HEK293 (cell line): Measurements from ENCODE around the gene SYNJ1.

ENCODE experiments used
- SCRT2 ChIP-seq: fragments of 450-650 bp; formaldehyde crosslinking; IDR thresholded peaks from 2 replicates; pipeline ENCODE4 v1.5.1; 2016; ENCODE audit warnings: missing biosample characterization, missing genetic modification characterization
- ZNF121 ChIP-seq: fragments of 450-650 bp; formaldehyde crosslinking; IDR thresholded peaks from 2 replicates; pipeline ENCODE4 v1.5.1; 2016; ENCODE audit warnings: missing biosample characterization, missing genetic modification characterization
- TF ChIP-seq, protein P1 (sequence below): fragments of 450-650 bp; formaldehyde crosslinking; IDR thresholded peaks from 2 replicates; pipeline ENCODE4 v1.5.1; 2016; ENCODE audit warnings: missing biosample characterization, missing genetic modification characterization
- TF ChIP-seq, protein P2 (sequence below): fragments of 450-650 bp; formaldehyde crosslinking; IDR thresholded peaks from 2 replicates; pipeline ENCODE4 v1.5.1; 2017; ENCODE audit warnings: missing biosample characterization, missing genetic modification characterization
- TF ChIP-seq, protein P3 (sequence below): IDR thresholded peaks from 2 replicates; pipeline ENCODE4 v1.6.1; 2011; ENCODE audit warnings: mild to moderate bottlenecking, low read depth, low read length, borderline replicate concordance

DNA sequence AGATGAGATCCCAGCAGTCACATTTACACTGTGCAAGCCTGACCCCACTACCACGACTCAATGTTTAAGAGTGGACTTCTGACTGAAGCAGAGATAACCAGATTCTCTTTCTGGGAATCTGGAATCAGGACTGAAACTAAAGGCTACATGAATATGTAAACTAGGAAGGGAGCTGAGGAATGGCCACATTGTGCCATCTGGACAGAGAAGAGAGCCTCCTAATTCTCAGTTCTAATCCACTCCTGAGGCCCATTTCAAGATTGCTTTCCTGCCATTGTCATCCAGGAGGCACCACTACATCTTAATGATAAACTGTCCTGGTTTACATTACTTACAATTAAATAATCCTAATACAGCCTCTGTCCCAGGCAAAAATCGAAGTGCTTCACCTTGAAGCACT lies 37.2 kb upstream of the SYNJ1 start:
- no peak for TF ChIP-seq SCRT2 (tag by site-specific recombination)
- TF ChIP-seq, protein P1, sequence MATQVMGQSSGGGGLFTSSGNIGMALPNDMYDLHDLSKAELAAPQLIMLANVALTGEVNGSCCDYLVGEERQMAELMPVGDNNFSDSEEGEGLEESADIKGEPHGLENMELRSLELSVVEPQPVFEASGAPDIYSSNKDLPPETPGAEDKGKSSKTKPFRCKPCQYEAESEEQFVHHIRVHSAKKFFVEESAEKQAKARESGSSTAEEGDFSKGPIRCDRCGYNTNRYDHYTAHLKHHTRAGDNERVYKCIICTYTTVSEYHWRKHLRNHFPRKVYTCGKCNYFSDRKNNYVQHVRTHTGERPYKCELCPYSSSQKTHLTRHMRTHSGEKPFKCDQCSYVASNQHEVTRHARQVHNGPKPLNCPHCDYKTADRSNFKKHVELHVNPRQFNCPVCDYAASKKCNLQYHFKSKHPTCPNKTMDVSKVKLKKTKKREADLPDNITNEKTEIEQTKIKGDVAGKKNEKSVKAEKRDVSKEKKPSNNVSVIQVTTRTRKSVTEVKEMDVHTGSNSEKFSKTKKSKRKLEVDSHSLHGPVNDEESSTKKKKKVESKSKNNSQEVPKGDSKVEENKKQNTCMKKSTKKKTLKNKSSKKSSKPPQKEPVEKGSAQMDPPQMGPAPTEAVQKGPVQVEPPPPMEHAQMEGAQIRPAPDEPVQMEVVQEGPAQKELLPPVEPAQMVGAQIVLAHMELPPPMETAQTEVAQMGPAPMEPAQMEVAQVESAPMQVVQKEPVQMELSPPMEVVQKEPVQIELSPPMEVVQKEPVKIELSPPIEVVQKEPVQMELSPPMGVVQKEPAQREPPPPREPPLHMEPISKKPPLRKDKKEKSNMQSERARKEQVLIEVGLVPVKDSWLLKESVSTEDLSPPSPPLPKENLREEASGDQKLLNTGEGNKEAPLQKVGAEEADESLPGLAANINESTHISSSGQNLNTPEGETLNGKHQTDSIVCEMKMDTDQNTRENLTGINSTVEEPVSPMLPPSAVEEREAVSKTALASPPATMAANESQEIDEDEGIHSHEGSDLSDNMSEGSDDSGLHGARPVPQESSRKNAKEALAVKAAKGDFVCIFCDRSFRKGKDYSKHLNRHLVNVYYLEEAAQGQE (tag by site-specific recombination): no peak
- TF ChIP-seq, protein P2, sequence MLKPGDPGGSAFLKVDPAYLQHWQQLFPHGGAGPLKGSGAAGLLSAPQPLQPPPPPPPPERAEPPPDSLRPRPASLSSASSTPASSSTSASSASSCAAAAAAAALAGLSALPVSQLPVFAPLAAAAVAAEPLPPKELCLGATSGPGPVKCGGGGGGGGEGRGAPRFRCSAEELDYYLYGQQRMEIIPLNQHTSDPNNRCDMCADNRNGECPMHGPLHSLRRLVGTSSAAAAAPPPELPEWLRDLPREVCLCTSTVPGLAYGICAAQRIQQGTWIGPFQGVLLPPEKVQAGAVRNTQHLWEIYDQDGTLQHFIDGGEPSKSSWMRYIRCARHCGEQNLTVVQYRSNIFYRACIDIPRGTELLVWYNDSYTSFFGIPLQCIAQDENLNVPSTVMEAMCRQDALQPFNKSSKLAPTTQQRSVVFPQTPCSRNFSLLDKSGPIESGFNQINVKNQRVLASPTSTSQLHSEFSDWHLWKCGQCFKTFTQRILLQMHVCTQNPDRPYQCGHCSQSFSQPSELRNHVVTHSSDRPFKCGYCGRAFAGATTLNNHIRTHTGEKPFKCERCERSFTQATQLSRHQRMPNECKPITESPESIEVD (tag by site-specific recombination): no peak
- TF ChIP-seq ZNF121 (tag by site-specific recombination): no peak
- TF ChIP-seq, protein P3, sequence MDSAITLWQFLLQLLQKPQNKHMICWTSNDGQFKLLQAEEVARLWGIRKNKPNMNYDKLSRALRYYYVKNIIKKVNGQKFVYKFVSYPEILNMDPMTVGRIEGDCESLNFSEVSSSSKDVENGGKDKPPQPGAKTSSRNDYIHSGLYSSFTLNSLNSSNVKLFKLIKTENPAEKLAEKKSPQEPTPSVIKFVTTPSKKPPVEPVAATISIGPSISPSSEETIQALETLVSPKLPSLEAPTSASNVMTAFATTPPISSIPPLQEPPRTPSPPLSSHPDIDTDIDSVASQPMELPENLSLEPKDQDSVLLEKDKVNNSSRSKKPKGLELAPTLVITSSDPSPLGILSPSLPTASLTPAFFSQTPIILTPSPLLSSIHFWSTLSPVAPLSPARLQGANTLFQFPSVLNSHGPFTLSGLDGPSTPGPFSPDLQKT: no peak
